MM.1S (cell line): Measurements from ENCODE around the gene CCZ1B.
"Not testable (repeated sequence)": the region's sequence is repeated elsewhere in the genome, so short reads cannot be mapped to it uniquely, and the experiment has no call there.

Experiments used
- DNase-seq: peaks from one replicate; pipeline ENCODE4 v3.0.0-alpha.2; 2015
- H2AFZ ChIP-seq: fragments of 300-600 bp; sonication (generic); 2 replicates; pipeline ENCODE4 v1.6.0; 2016; ENCODE audit warnings: antibody characterized with exemption, low read length
- H3F3A ChIP-seq: fragments of 300-600 bp; sonication (generic); 2 replicates; pipeline ENCODE4 v1.6.1; 2016; ENCODE audit warnings: mild to moderate bottlenecking, antibody characterized with exemption, low read length, moderate library complexity, mixed read lengths; ENCODE audit not compliant: insufficient read depth
- H3K27ac ChIP-seq: fragments of 300-600 bp; sonication (generic); 2 replicates; pipeline ENCODE4 v1.5.1; 2016; ENCODE audit warnings: mild to moderate bottlenecking, low read length
- H3K27me3 ChIP-seq: fragments of 300-600 bp; sonication (generic); replicated peaks from 2 replicates; pipeline ENCODE4 v1.6.0; 2016; ENCODE audit warnings: low read length; ENCODE audit not compliant: insufficient read depth
- H3K36me3 ChIP-seq: fragments of 300-600 bp; sonication (generic); replicated peaks from 2 replicates; pipeline ENCODE4 v1.6.1; 2016; ENCODE audit warnings: mild to moderate bottlenecking, low read length, mixed read lengths; ENCODE audit not compliant: insufficient read depth
- H3K4me1 ChIP-seq: fragments of 300-600 bp; sonication (generic); 2 replicates; pipeline ENCODE4 v1.6.1; 2016; ENCODE audit warnings: low read length, mixed read lengths
- H3K4me2 ChIP-seq: fragments of 300-600 bp; sonication (generic); 2 replicates; pipeline ENCODE4 v1.6.0; 2016; ENCODE audit warnings: low read depth, low read length
- H3K4me3 ChIP-seq: fragments of 300-600 bp; sonication (generic); 2 replicates; pipeline ENCODE4 v1.5.1; 2016; ENCODE audit warnings: low read length, mixed read lengths
- H3K79me2 ChIP-seq: fragments of 300-600 bp; sonication (generic); 2 replicates; pipeline ENCODE4 v1.6.1; 2016; ENCODE audit warnings: mixed run types, low read length, mixed read lengths
- H3K9ac ChIP-seq: fragments of 300-600 bp; sonication (generic); 2 replicates; pipeline ENCODE4 v1.6.1; 2016; ENCODE audit warnings: low read length, mixed read lengths
- H3K9me2 ChIP-seq: fragments of 300-600 bp; sonication (generic); replicated peaks from 2 replicates; pipeline ENCODE4 v1.6.1; 2016; ENCODE audit warnings: mild to moderate bottlenecking, low read length, mixed read lengths; ENCODE audit not compliant: insufficient read depth
- H3K9me3 ChIP-seq: fragments of 300-600 bp; sonication (generic); replicated peaks from 2 replicates; pipeline ENCODE4 v1.6.1; 2016; ENCODE audit warnings: mild to moderate bottlenecking, low read length, mixed read lengths; ENCODE audit not compliant: insufficient read depth
- H4K20me1 ChIP-seq: fragments of 300-600 bp; sonication (generic); 2 replicates; pipeline ENCODE4 v1.6.1; 2016; ENCODE audit warnings: mild to moderate bottlenecking, low read length, moderate library complexity, mixed read lengths; ENCODE audit not compliant: insufficient read depth
- EZH2 ChIP-seq: fragments of 300-600 bp; sonication (generic); optimal IDR thresholded peaks from 2 replicates; pipeline ENCODE3; 2017; ENCODE audit warnings: low read depth, mild to moderate bottlenecking, antibody characterized with exemption, low read length, mixed read lengths
- EZH2phosphoT487 ChIP-seq: fragments of 300-600 bp; sonication (generic); IDR thresholded peaks from 2 replicates; pipeline ENCODE4 v1.6.1; 2018; ENCODE audit warnings: antibody characterized with exemption, low read length
- TF ChIP-seq, protein P1 (sequence below): fragments of 300-600 bp; sonication (generic); IDR thresholded peaks from 2 replicates; pipeline ENCODE4 v1.5.1; 2016; ENCODE audit warnings: antibody characterized with exemption, low read length, mixed read lengths

Gene CCZ1B

DNA sequence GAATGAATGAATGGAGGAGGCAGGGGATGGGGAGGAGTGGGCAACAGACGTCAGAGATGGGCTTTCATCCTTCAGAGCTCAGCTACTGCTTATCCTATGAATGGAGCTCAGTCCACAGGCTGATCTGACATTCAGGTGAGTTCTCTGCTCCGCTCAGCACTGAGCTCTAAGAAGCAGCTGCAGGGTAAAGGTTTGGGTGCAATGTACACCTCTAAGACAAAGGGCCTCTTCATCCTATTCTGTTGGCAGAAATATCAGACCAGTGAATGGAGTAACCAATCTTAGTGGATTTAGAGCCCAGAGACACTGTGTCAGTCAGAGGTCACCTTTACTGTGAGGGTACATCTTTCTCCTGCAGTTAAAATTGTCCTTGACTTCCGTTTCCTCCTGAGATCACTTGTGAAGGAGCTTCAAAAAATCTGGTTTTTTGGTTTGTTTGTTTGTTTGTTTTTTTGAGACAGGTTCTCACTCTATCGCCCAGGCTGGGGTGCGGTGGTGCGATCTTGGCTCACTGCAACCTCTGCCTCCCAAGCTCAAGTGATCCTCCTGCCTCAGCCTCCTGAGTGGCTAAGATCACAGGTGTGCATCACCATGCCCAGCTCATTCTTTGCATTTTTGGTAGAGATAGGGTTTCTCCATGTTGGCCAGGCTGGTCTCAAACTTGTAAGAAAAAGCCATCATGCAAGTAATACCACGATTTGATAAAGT, 5.1 kb upstream of the CCZ1B start:
- Histone ChIP-seq H3K4me1 (no peaks in the 10 kb centered on the region), H3K4me3 (no peak overlapping the region), H3K27ac (no peak overlapping the region), H3K9me2 (no peaks in the 10 kb centered on the region), H3K79me2 (no peaks in the 10 kb centered on the region), H3F3A (no peaks in the 10 kb centered on the region), H2AFZ (no peak overlapping the region), H3K27me3 (no peaks in the 10 kb centered on the region), H3K36me3 (no peaks in the 10 kb centered on the region), H4K20me1 (no peaks in the 10 kb centered on the region), H3K9me3 (no peaks in the 10 kb centered on the region), H3K4me2 (no peak overlapping the region), H3K9ac (no peak overlapping the region)
- no peak for TF ChIP-seq EZH2
- TF ChIP-seq EZH2phosphoT487 = no peak
- TF ChIP-seq, protein P1, sequence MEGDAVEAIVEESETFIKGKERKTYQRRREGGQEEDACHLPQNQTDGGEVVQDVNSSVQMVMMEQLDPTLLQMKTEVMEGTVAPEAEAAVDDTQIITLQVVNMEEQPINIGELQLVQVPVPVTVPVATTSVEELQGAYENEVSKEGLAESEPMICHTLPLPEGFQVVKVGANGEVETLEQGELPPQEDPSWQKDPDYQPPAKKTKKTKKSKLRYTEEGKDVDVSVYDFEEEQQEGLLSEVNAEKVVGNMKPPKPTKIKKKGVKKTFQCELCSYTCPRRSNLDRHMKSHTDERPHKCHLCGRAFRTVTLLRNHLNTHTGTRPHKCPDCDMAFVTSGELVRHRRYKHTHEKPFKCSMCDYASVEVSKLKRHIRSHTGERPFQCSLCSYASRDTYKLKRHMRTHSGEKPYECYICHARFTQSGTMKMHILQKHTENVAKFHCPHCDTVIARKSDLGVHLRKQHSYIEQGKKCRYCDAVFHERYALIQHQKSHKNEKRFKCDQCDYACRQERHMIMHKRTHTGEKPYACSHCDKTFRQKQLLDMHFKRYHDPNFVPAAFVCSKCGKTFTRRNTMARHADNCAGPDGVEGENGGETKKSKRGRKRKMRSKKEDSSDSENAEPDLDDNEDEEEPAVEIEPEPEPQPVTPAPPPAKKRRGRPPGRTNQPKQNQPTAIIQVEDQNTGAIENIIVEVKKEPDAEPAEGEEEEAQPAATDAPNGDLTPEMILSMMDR = no peak
- DNase-seq = no peak

DNA sequence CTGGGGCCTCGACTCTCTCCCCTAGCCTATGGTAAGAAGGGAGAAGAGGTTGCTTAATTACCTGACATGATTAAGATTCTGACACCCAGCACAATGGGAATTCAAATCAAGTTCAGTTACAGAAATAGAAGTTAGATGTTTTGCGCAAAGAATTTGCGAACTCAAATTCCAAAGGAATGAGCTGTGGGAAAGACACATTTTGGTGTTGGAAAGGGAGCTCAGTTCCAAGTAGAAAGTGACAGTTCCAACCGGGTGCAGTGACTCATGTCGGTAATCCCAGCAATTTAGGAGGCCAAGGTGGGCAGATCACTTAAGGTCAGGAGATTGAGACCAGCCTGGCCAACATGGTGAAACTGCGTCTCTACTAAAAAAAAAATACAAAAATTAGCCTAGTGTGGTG, 4.0 kb upstream of the CCZ1B start:
- not testable (repeated sequence) for DNase-seq, H3K9ac ChIP-seq, H3K4me1 ChIP-seq, H3F3A ChIP-seq, H2AFZ ChIP-seq, H3K27ac ChIP-seq, H3K79me2 ChIP-seq, H3K9me3 ChIP-seq, H3K27me3 ChIP-seq, H3K36me3 ChIP-seq, H3K9me2 ChIP-seq, H3K4me3 ChIP-seq, H3K4me2 ChIP-seq, H4K20me1 ChIP-seq

DNA sequence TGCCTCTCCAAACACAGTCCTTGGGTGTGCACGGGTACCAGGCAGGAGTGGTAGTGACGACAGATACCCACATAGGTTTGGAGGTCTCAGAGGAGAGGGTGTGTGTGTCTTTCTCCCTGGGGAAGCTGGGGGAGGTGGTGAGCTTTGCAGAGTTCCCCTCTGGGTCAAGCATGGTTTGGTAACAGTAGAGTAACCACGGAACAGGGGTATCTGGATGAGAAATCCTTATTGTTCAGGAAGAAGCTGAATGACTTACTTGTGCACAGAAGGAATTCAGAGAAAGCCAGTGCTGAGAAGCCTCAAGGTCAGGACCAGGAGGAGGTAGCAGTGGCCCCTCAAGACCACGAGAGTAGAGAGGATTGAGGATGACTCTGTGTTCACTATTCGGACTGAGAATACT, 3.5 kb upstream of the CCZ1B start:
- H4K20me1 ChIP-seq, H3K36me3 ChIP-seq, H2AFZ ChIP-seq, H3K9me2 ChIP-seq, DNase-seq, H3K27ac ChIP-seq, H3K9me3 ChIP-seq, H3K4me1 ChIP-seq, H3K4me2 ChIP-seq, H3K27me3 ChIP-seq, H3K4me3 ChIP-seq, H3F3A ChIP-seq, H3K9ac ChIP-seq, H3K79me2 ChIP-seq: not testable (repeated sequence)

DNA sequence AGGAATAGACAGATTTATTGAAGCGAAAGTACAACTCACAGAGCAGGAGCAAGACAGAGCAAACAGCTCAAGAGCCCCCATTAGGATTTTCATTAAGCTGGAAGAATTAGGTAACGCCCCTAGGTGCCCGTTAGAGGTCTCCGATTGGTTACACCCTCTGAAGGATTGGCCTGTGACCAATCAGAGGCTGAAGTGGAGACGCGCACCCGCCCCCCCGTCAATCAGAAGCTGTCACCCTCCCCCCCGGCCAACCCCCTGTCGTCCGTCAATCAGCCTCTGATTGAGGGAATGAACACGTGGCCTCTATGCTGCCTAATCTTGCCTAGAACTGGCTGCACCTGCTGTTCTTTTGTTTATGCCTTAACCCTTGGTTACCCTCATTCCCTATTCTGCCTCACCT, 1.1 kb upstream of the CCZ1B start:
- not testable (repeated sequence) for DNase-seq, H3K4me2 ChIP-seq, H2AFZ ChIP-seq, H3K27ac ChIP-seq, H3F3A ChIP-seq, H3K9me2 ChIP-seq, H3K36me3 ChIP-seq, H3K9me3 ChIP-seq, H3K9ac ChIP-seq, H3K27me3 ChIP-seq, H3K79me2 ChIP-seq, H3K4me3 ChIP-seq, H4K20me1 ChIP-seq, H3K4me1 ChIP-seq

DNA sequence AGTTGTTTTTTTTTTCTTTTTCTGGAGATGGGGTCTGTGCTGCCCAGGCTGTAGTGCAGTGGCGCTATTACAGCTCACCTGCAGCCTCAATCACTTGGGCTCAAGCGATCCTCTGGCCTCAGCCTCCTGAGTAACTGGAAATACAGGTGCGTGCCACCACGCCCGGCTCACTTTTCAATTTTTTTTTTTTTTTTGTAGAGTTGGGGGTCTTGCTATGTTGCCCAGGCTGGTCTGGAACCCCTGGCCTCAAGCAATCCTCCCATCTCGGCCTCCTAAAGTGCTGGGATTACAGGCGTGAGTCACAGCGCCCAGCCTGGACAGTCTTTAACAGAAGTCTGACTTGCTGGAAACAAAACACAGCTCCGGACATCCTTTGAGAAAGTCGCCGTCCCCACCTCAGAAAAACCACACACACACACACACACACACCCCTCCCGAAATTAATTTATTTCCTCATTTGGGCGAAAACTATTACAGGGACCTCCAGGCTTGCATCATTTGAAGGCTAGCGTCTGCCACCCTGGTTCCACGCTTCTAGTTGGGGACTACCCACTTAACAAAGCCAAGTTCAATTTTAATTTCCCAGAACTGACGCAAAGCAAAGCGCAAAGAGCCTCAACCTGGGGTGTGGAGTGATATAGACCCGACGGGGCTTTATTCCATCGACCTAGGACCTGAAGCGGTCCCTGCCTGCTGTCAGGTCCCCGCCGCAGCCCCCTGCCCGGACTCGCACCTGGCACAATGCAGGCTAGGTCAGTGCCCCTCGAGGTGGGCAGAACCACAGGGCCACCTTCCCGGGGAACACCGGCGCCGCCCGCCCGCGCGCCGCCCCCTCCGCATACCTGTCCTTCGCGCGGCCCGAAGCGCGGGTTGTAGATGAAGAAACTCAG, 594 bp downstream of the CCZ1B start:
- H3K4me2 ChIP-seq, H3K27me3 ChIP-seq, H3K9me3 ChIP-seq, H3K4me1 ChIP-seq, H3K4me3 ChIP-seq, H3K9me2 ChIP-seq, H2AFZ ChIP-seq, H3K79me2 ChIP-seq, H3F3A ChIP-seq, DNase-seq, H3K27ac ChIP-seq, H3K9ac ChIP-seq, H3K36me3 ChIP-seq, H4K20me1 ChIP-seq: not testable (repeated sequence)

DNA sequence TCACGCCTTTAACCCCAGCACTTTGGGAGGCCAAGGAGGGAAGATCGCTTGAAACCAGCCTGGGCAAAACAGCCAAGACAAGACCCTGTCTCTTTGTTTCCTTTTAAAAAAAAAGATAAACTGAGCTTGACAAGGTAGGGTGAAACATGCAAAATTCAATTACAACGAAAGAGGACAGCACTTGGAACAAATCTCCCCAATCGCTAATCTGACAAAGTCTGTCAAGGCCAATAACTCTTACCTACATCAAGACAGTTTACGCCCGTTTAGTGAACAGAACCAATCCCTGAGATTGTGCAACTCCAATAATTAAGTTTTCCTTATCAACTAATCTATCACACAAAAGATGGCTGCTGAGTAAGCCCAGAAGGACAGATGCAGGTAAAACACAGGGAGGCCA, 4.5 kb downstream of the CCZ1B start:
- not testable (repeated sequence) for H3K9me3 ChIP-seq, H3K9ac ChIP-seq, H3K4me1 ChIP-seq, H3K4me2 ChIP-seq, H3K27me3 ChIP-seq, H3K27ac ChIP-seq, H3K9me2 ChIP-seq, H3K4me3 ChIP-seq, H3K36me3 ChIP-seq, H3F3A ChIP-seq, DNase-seq, H2AFZ ChIP-seq, H3K79me2 ChIP-seq, H4K20me1 ChIP-seq

DNA sequence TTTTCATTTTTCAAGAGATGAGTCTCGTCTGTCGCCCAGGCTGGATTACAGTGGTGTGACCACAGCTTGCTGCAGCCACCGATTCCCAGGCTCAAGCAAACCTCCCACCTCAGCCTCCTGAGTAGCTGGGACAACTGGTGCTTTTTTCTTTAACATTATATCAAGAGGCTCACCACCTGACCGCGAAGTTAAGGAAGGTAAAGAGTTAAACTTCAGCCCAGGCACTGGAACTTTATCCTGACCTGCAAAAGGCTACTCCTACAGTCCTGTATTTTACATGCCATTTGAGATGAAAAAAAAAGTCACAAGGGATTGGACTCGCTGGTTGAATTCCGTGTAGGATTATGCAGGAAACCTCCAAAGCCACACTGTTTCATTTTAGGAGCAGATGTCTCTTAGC, 10.6 kb downstream of the CCZ1B start:
- not testable (repeated sequence) for H3K9me2 ChIP-seq, H2AFZ ChIP-seq, H3K36me3 ChIP-seq, H3K4me1 ChIP-seq, H4K20me1 ChIP-seq, H3K9ac ChIP-seq, H3K9me3 ChIP-seq, H3K4me2 ChIP-seq, H3K27me3 ChIP-seq, H3K79me2 ChIP-seq, DNase-seq, H3F3A ChIP-seq, H3K4me3 ChIP-seq, H3K27ac ChIP-seq
